Thyroid gland (tissue), 4 donors: Measurements from ENCODE around the gene TBC1D26. TPM values are rescaled to one million over a fixed set of nuclear protein-coding genes. Genes with fewer than 3 reads are reported as not detected.
"Not testable (repeated sequence)": the region's sequence is repeated elsewhere in the genome, so short reads cannot be mapped to it uniquely, and the experiment has no call there.

Source experiments
- DNase-seq, 2 donors: peaks; one replicate each; pipeline ENCODE4 v3.0.0-alpha.2; 2019
- H3K27ac ChIP-seq, 3 donors: fragments of 200-600 bp; sonication (generic); 1 replicate in 2 of 3; 2 replicates in 1 of 3; pipeline ENCODE4 v1.5.1; 2016 to 2019; ENCODE audit warnings: mild to moderate bottlenecking in 1 of 3, moderate library complexity in 1 of 3
- H3K27me3 ChIP-seq: fragments of 200-600 bp; sonication (generic); one replicate; pipeline ENCODE4 v1.5.1; 2019
- H3K36me3 ChIP-seq, 2 donors: fragments of 200-600 bp; sonication (generic); one replicate each; pipeline ENCODE4 v1.5.1; 2016 to 2019
- H3K4me1 ChIP-seq, 2 donors: fragments of 200-600 bp; sonication (generic); one replicate each; pipeline ENCODE4 v1.5.1; 2017 to 2019
- H3K4me3 ChIP-seq, 3 donors: fragments of 200-600 bp; sonication (generic); replicated peaks in 1 of 3; 1 replicate in 2 of 3; 2 replicates in 1 of 3; pipeline ENCODE4 v1.5.1; 2016; ENCODE audit warnings: mild to moderate bottlenecking in 1 of 3
- H3K9me3 ChIP-seq: fragments of 200-600 bp; sonication (generic); one replicate; pipeline ENCODE4 v1.5.1; 2017
- CTCF ChIP-seq, 6 experiments: fragments of 200-600 bp in 3 of 6; fragments of 450-650 bp in 3 of 6; sonication (generic) in 3 of 6; IDR thresholded peaks; one replicate each; pipeline ENCODE4 v1.5.1; 2016 to 2019; ENCODE audit warnings: antibody characterized with exemption in 6 of 6, mild to moderate bottlenecking in 2 of 6, inconsistent platforms in 1 of 6, moderate library complexity in 1 of 6
- POLR2A ChIP-seq, 2 donors: fragments of 450-650 bp; IDR thresholded peaks; one replicate each; pipeline ENCODE4 v1.6.1; 2017; ENCODE audit warnings: antibody characterized with exemption in 2 of 2, mild to moderate bottlenecking in 2 of 2, moderate library complexity in 1 of 2
- WGBS, 2 donors: methylation state at CpG; one replicate each; pipeline ENCODE4 v1.1.5; 2017; 5-methylcytosine and 5-hydroxymethylcytosine counted together
- intact Hi-C: fragments of 100-400 bp; cut with DNase I; formaldehyde crosslinking; loops from one replicate; pipeline ENCODE4 v1.15.1; 2023
- total RNA-seq, 4 donors: library from RNA; depleted of rRNA; stranded (reverse); fragments of >200 nt; gene quantifications; one replicate each; pipeline ENCODE4 v1.2.3, GENCODE V29; 2016

Gene TBC1D26
- total RNA-seq, 4 donors from 2014 or later: 0.22 TPM; not detected in 3

- WGBS, 2 donors: 91 to 96% methylated on average over 6 to 8 of the region's 10 CpGs
- DNase-seq, H3K9me3 ChIP-seq, H3K27ac ChIP-seq, intact Hi-C loops, H3K27me3 ChIP-seq, H3K36me3 ChIP-seq, H3K4me3 ChIP-seq, H3K4me1 ChIP-seq: not testable (repeated sequence)
Measured at GRCh38 chr17:15733174-15733789, 1.2 kb downstream of the TBC1D26 start.

GRCh38 chr17:15736578-15736977 lies 4.5 kb downstream of the TBC1D26 start:
- DNase-seq, H3K4me1 ChIP-seq, H3K9me3 ChIP-seq, H3K36me3 ChIP-seq, H3K27me3 ChIP-seq, H3K4me3 ChIP-seq, intact Hi-C loops, H3K27ac ChIP-seq: not testable (repeated sequence)
- 87 to 88% methylated on average over 4 to 5 of the region's 5 CpGs for WGBS, 2 donors

- TF ChIP-seq CTCF (IDR thresholded peaks at IDR 0.05) (no peak), POLR2A (IDR thresholded peaks at IDR 0.05) (no peak)
- Histone ChIP-seq H3K4me3 (no peak overlapping the region), H3K27ac (no peak overlapping the region), H3K9me3 (no peaks in the 10 kb centered on the region), H3K36me3 (no peaks in the 10 kb centered on the region), H3K27me3 (no peaks in the 10 kb centered on the region), H3K4me1 (no peaks in the 10 kb centered on the region)
- 93 to 96% methylated on average over 10 of the region's 10 CpGs for WGBS, 2 donors
- intact Hi-C loops: no loop called here
- DNase-seq: no peak
Measured at GRCh38 chr17:15738066-15738465, 6.0 kb downstream of the TBC1D26 start.

- intact Hi-C loops, H3K27me3 ChIP-seq, H3K9me3 ChIP-seq, H3K27ac ChIP-seq, H3K4me1 ChIP-seq, H3K4me3 ChIP-seq, DNase-seq, H3K36me3 ChIP-seq: not testable (repeated sequence)
- 93 to 94% methylated on average over 10 to 11 of the region's 11 CpGs for WGBS, 2 donors
Measured at GRCh38 chr17:15739259-15739658, 7.2 kb downstream of the TBC1D26 start.

- H3K36me3 ChIP-seq, H3K9me3 ChIP-seq, H3K27me3 ChIP-seq, H3K4me3 ChIP-seq, H3K27ac ChIP-seq, intact Hi-C loops: not testable (repeated sequence)
- H3K4me1 ChIP-seq: peaks cover 8 to 10% of the 10 kb centered on the region in 2 donors
- peak; percentile 11 to 42 for DNase-seq
- 16 to 37% methylated on average over 6 to 8 of the region's 8 CpGs for WGBS, 2 donors
Measured at GRCh38 chr17:15740041-15740440, 8.0 kb downstream of the TBC1D26 start.

- no peak for DNase-seq
- Histone ChIP-seq H3K36me3 (no peaks in the 10 kb centered on the region), H3K4me3 (no peak overlapping the region), H3K27me3 (no peaks in the 10 kb centered on the region), H3K4me1 (peaks cover 14 to 16% of the 10 kb centered on the region in 2 donors), H3K27ac (no peak overlapping the region), H3K9me3 (no peaks in the 10 kb centered on the region)
- intact Hi-C loops: no loop called here
- 91 to 100% methylated on average over 1 to 4 of the region's 7 CpGs for WGBS, 2 donors
- no peak for TF ChIP-seq POLR2A (IDR thresholded peaks at IDR 0.05)
- TF ChIP-seq CTCF (IDR thresholded peaks at IDR 0.05): no peak
Measured at GRCh38 chr17:15740570-15741120, 8.6 kb downstream of the TBC1D26 start.

GRCh38 chr17:15741624-15742023 lies 9.5 kb downstream of the TBC1D26 start:
- Histone ChIP-seq H3K27me3 (no peaks in the 10 kb centered on the region), H3K4me1 (peaks cover 14 to 22% of the 10 kb centered on the region in 2 donors), H3K27ac (no peak overlapping the region), H3K4me3 (no peak overlapping the region), H3K9me3 (no peaks in the 10 kb centered on the region), H3K36me3 (no peaks in the 10 kb centered on the region)
- TF ChIP-seq CTCF (IDR thresholded peaks at IDR 0.05): no peak
- TF ChIP-seq POLR2A (IDR thresholded peaks at IDR 0.05): no peak
- no peak for DNase-seq
- intact Hi-C loops: no loop called here
- WGBS, 2 donors: 87 to 91% methylated on average over 3 to 6 of the region's 9 CpGs
